ENCODE data around the gene SCNN1G.
"Not testable (repeated sequence)": the region's sequence is repeated elsewhere in the genome, so short reads cannot be mapped to it uniquely, and the experiment has no call there.

SCNN1G gene, protein sequence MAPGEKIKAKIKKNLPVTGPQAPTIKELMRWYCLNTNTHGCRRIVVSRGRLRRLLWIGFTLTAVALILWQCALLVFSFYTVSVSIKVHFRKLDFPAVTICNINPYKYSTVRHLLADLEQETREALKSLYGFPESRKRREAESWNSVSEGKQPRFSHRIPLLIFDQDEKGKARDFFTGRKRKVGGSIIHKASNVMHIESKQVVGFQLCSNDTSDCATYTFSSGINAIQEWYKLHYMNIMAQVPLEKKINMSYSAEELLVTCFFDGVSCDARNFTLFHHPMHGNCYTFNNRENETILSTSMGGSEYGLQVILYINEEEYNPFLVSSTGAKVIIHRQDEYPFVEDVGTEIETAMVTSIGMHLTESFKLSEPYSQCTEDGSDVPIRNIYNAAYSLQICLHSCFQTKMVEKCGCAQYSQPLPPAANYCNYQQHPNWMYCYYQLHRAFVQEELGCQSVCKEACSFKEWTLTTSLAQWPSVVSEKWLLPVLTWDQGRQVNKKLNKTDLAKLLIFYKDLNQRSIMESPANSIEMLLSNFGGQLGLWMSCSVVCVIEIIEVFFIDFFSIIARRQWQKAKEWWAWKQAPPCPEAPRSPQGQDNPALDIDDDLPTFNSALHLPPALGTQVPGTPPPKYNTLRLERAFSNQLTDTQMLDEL

DNA sequence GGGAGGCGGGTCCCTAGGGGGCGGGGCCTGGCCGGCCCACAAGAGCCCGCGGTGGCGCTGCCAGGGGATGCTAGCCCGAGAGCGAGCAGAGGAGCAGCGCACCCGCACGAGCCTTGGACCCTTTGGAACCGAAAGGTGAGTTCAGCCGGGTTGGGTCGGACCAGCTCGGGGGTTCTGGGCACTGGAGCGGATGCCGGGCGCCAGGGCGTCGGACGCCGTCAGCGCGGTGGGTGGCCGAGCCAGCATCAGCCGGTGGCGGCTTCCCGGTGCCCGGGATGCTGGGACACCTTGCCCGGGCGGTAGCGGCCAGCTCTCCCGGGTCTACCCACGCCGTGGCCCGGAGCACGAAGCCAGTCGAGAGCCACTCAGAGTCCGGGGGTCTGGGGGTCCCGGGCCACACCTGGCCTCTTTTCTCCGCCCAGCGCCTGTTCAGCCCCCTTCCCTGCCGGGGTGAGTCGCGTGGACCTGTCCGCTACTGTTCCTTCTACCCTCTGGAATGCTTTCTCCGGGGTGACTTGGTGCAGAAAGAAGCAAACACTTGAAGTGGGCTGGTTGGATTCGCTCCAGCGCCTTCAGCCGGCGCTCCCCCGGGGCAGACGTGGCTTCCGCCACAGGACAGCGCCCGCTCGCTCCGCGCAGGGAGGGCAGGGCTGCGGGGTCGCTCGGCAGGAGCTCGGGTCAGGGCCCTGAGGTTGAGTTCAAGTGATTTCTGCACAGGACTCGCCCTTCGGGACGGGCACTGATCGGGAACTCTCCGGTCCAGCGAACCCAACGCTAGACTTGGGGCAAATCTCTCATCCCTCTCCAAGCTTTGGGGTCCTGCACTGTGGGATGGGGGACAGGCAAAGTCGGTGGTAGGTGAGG is at the start of gene SCNN1G:
TSS of gene SCNN1G (plus strand) at position 67 of the 864 bp plus-strand sequence. CDS start 3,527 bp downstream, outside the sequence.
- Histone ChIP-seq H3K9ac (ENCODE audit: low read length) (no peak within 1 kb of the TSS), H3K27ac (ENCODE audit: low read depth, low read length) (no peak within 1 kb of the TSS), H3K4me3 (ENCODE audit: low read length) (peak within 1 kb of the TSS; percentile 62), H3K36me3 (ENCODE audit: control insufficient read depth, insufficient read depth, low read length) (no peaks in the 10 kb centered on the region), H3K4me1 (ENCODE audit: control insufficient read depth, insufficient read depth, low read length) (peaks cover 6% of the 10 kb centered on the region), H3K27me3 (ENCODE audit: control insufficient read depth, insufficient read depth, low read length) (peaks cover 18% of the 10 kb centered on the region)

- H3K36me3 ChIP-seq (ENCODE audit: control insufficient read depth, insufficient read depth, low read length): no peaks in the 10 kb centered on the region
- peak overlapping the region; percentile 90 for H3K27ac ChIP-seq (ENCODE audit: low read depth, low read length)
- no peak overlapping the region for H3K9ac ChIP-seq (ENCODE audit: low read length)
- H3K4me3 ChIP-seq (ENCODE audit: low read length): peak overlapping the region; percentile 48
- no peaks in the 10 kb centered on the region for H3K27me3 ChIP-seq (ENCODE audit: control insufficient read depth, insufficient read depth, low read length)
- H3K4me1 ChIP-seq (ENCODE audit: control insufficient read depth, insufficient read depth, low read length): peaks cover 19% of the 10 kb centered on the region
These were observed 49.6 kb upstream of the SCNN1G start for GRCh38 chr16:23132775-23133463.

DNA sequence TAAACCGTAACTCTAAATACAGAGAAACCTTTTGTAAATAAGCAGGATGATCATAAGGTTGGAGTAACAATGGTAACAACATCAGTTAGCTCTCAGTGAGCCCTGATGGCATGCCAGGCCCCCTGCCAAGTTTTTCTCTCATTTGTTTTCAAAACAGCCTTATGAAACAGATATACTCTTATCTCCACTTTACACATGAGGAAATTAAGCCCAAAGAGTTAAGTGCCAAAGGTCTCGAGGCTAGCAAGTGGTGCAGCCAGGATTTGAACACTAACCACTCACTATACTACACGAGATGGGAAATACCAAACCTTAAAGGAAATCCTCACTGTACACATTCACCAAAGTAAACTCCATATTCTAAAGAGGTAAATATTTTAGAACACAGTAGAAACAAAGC is 48.3 kb upstream of the SCNN1G start:
- H3K4me1 ChIP-seq (ENCODE audit: control insufficient read depth, insufficient read depth, low read length): peaks cover 19% of the 10 kb centered on the region
- H3K36me3 ChIP-seq (ENCODE audit: control insufficient read depth, insufficient read depth, low read length): no peaks in the 10 kb centered on the region
- H3K27ac ChIP-seq (ENCODE audit: low read depth, low read length): no peak overlapping the region
- no peaks in the 10 kb centered on the region for H3K27me3 ChIP-seq (ENCODE audit: control insufficient read depth, insufficient read depth, low read length)
- H3K4me3 ChIP-seq (ENCODE audit: low read length): no peak overlapping the region
- no peak overlapping the region for H3K9ac ChIP-seq (ENCODE audit: low read length)

DNA sequence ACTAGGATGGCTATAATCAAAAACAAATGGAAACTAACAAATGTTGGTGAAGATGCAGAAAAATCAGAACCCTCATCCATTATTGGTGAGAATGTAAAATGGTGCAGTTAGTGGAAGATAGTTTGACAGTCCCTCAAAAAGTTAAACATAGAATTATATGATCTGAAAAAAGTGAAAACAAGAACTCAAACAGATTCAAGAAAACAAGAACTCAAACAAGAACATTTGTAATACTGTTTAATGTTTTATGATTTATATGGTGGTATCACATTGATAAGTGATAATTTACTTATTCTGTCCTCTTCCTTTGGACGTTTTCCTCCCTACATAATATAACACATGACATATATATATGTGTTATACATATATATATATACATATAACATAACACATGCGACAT is 45.3 kb upstream of the SCNN1G start:
- Histone ChIP-seq H3K4me1 (ENCODE audit: control insufficient read depth, insufficient read depth, low read length) (peaks cover 20% of the 10 kb centered on the region), H3K27me3 (ENCODE audit: control insufficient read depth, insufficient read depth, low read length) (no peaks in the 10 kb centered on the region), H3K36me3 (ENCODE audit: control insufficient read depth, insufficient read depth, low read length) (no peaks in the 10 kb centered on the region), H3K27ac (ENCODE audit: low read depth, low read length) (no peak overlapping the region), H3K4me3 (ENCODE audit: low read length) (no peak overlapping the region), H3K9ac (ENCODE audit: low read length) (no peak overlapping the region)

DNA sequence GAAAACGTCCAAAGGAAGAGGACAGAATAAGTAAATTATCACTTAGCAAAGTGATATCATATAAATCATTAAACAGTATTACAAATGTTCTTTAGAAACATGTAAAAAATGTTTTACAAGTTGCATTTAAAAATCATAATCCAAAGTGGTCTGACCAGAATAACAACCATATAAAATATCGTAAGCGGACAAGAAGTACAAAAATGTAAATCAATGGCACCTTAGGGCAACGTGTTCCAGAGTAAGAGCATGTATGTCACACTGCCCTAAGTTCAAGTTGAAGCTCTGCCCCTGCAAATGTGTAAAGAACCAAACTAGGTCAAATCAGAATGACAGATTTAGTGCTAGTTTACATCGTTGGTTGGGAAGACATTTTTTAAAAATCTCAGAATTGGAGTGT is 44.7 kb upstream of the SCNN1G start:
- Histone ChIP-seq H3K4me1 (ENCODE audit: control insufficient read depth, insufficient read depth, low read length) (peaks cover 18% of the 10 kb centered on the region), H3K4me3 (ENCODE audit: low read length) (no peak overlapping the region), H3K9ac (ENCODE audit: low read length) (no peak overlapping the region), H3K27ac (ENCODE audit: low read depth, low read length) (no peak overlapping the region), H3K27me3 (ENCODE audit: control insufficient read depth, insufficient read depth, low read length) (no peaks in the 10 kb centered on the region), H3K36me3 (ENCODE audit: control insufficient read depth, insufficient read depth, low read length) (no peaks in the 10 kb centered on the region)

- no peaks in the 10 kb centered on the region for H3K36me3 ChIP-seq (ENCODE audit: control insufficient read depth, insufficient read depth, low read length)
- H3K4me1 ChIP-seq (ENCODE audit: control insufficient read depth, insufficient read depth, low read length): peaks cover 10% of the 10 kb centered on the region
- H3K4me3 ChIP-seq (ENCODE audit: low read length): no peak overlapping the region
- H3K27me3 ChIP-seq (ENCODE audit: control insufficient read depth, insufficient read depth, low read length): no peaks in the 10 kb centered on the region
- no peak overlapping the region for H3K27ac ChIP-seq (ENCODE audit: low read depth, low read length)
- H3K9ac ChIP-seq (ENCODE audit: low read length): no peak overlapping the region
These were observed 42.4 kb upstream of the SCNN1G start for GRCh38 chr16:23140107-23140506.

DNA sequence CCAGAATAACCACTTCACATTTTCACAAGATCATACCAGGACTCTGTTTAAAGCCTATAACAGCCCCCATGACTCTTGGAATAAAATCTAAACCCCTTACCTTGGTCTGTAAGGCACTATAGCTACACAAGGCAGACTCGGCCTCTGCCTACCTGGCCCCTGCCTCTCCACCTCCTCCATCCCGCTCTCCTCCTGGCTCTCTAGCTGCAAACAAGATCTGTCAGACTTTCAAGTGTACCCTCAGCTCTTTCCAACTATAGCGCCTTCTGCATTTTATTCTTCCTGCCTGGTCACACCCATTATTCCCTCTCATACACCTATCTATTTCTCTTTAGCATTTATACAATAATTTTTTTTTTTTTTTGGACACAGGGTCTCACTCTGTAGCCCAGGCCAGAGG is 41.5 kb upstream of the SCNN1G start:
- no peaks in the 10 kb centered on the region for H3K27me3 ChIP-seq (ENCODE audit: control insufficient read depth, insufficient read depth, low read length)
- H3K36me3 ChIP-seq (ENCODE audit: control insufficient read depth, insufficient read depth, low read length): no peaks in the 10 kb centered on the region
- no peak overlapping the region for H3K9ac ChIP-seq (ENCODE audit: low read length)
- H3K4me3 ChIP-seq (ENCODE audit: low read length): no peak overlapping the region
- peaks cover 10% of the 10 kb centered on the region for H3K4me1 ChIP-seq (ENCODE audit: control insufficient read depth, insufficient read depth, low read length)
- H3K27ac ChIP-seq (ENCODE audit: low read depth, low read length): no peak overlapping the region

GRCh38 chr16:23141500-23141899 is 41.0 kb upstream of the SCNN1G start:
- no peak overlapping the region for H3K27ac ChIP-seq (ENCODE audit: low read depth, low read length)
- H3K9ac ChIP-seq (ENCODE audit: low read length): no peak overlapping the region
- no peaks in the 10 kb centered on the region for H3K27me3 ChIP-seq (ENCODE audit: control insufficient read depth, insufficient read depth, low read length)
- no peak overlapping the region for H3K4me3 ChIP-seq (ENCODE audit: low read length)
- H3K36me3 ChIP-seq (ENCODE audit: control insufficient read depth, insufficient read depth, low read length): no peaks in the 10 kb centered on the region
- peaks cover 10% of the 10 kb centered on the region for H3K4me1 ChIP-seq (ENCODE audit: control insufficient read depth, insufficient read depth, low read length)

- Histone ChIP-seq H3K36me3 (ENCODE audit: control insufficient read depth, insufficient read depth, low read length) (no peaks in the 10 kb centered on the region), H3K27me3 (ENCODE audit: control insufficient read depth, insufficient read depth, low read length) (no peaks in the 10 kb centered on the region), H3K27ac (ENCODE audit: low read depth, low read length) (no peak overlapping the region), H3K4me3 (ENCODE audit: low read length) (no peak overlapping the region), H3K9ac (ENCODE audit: low read length) (no peak overlapping the region), H3K4me1 (ENCODE audit: control insufficient read depth, insufficient read depth, low read length) (peaks cover 10% of the 10 kb centered on the region)
These were observed 40.4 kb upstream of the SCNN1G start for GRCh38 chr16:23141959-23142740.

DNA sequence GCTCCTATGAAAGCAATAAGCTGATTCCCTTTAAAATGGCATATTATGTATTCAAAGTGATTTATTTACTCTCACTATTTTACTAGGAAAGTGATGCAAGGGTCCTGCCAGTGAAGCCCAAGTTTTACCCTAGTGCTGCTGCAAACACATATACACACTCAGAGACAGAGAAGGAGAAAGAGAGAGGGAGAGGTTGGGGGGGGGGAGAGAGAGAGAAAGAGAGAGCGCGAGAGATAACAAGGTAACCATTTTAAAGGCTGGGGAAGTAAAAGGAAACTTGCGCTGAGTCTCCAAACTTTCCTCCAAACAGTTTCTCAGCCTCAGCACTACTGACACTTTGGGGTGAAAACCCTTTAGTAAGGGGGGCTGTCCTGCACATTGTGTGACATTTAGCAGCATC is 39.2 kb upstream of the SCNN1G start:
- Histone ChIP-seq H3K4me1 (ENCODE audit: control insufficient read depth, insufficient read depth, low read length) (peaks cover 14% of the 10 kb centered on the region), H3K9ac (ENCODE audit: low read length) (no peak overlapping the region)

DNA sequence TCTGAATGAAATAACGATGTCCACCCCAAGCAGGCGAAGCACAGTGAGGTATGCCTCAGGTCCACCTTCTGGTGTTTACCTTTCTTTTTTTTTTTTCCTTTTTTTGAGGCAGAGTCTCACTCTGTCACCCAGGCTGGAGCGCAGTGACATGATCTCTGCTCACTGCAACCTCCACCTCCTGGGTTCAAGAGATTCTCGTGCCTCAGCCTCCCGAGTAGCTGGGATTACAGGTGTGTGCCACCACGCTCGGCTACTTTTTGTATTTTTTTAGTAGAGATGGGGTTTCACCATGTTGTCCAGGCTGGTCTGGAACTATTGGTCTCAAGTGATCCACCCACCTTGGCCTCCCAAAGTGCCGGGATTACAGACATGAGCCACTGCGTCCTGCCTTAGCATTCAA is 38.2 kb upstream of the SCNN1G start:
- H3K4me3 ChIP-seq (ENCODE audit: low read length); H3K27me3 ChIP-seq (ENCODE audit: control insufficient read depth, insufficient read depth, low read length); H3K27ac ChIP-seq (ENCODE audit: low read depth, low read length); H3K36me3 ChIP-seq (ENCODE audit: control insufficient read depth, insufficient read depth, low read length); H3K9ac ChIP-seq (ENCODE audit: low read length): not testable (repeated sequence)
- peaks cover 14% of the 10 kb centered on the region for H3K4me1 ChIP-seq (ENCODE audit: control insufficient read depth, insufficient read depth, low read length)

More for the DNA sequence above, 39.2 kb upstream of the SCNN1G start:
- Histone ChIP-seq H3K36me3 (ENCODE audit: control insufficient read depth, insufficient read depth, low read length) (no peaks in the 10 kb centered on the region), H3K27ac (ENCODE audit: low read depth, low read length) (no peak overlapping the region), H3K4me3 (ENCODE audit: low read length) (no peak overlapping the region), H3K27me3 (ENCODE audit: control insufficient read depth, insufficient read depth, low read length) (no peaks in the 10 kb centered on the region)
